Kidney (tissue), 14 donors: ENCODE results near the gene ARNT2. TPM values are rescaled to one million over a fixed set of nuclear protein-coding genes. Genes with fewer than 3 reads are reported as not detected.
"Not testable (repeated sequence)": the region's sequence is repeated elsewhere in the genome, so short reads cannot be mapped to it uniquely, and the experiment has no call there.

Source experiments
- DNase-seq, 5 donors: peaks; one replicate each; pipeline ENCODE4 v3.0.0-alpha.2; 2013 to 2020
- FAIRE-seq: peaks from 2 replicates; lab custom pipeline; 2012; peaks lifted over from hg19 to GRCh38; lab: Jason Lieb, UNC
- H3K27ac ChIP-seq, 2 donors: one replicate each; pipeline ENCODE4 v1.7.0; 2013; ENCODE audit warnings: low read depth in 2 of 2, low read length in 2 of 2, inconsistent platforms in 1 of 2
- H3K27me3 ChIP-seq: one replicate; pipeline ENCODE4 v1.7.1; 2013; ENCODE audit warnings: low read length, inconsistent platforms; ENCODE audit not compliant: control insufficient read depth, insufficient read depth
- H3K36me3 ChIP-seq, 3 donors: one replicate each; pipeline versions ENCODE4 v1.7.0 to v1.7.1; 2013; ENCODE audit warnings: low read length in 3 of 3, control low read depth in 1 of 3, inconsistent platforms in 1 of 3; ENCODE audit not compliant: insufficient read depth in 3 of 3, control insufficient read depth in 2 of 3
- H3K4me1 ChIP-seq, 3 donors: one replicate each; pipeline versions ENCODE4 v1.7.0 to v1.7.1; 2013; ENCODE audit warnings: low read length in 3 of 3, inconsistent platforms in 1 of 3, low read depth in 1 of 3; ENCODE audit not compliant: control insufficient read depth in 2 of 3, insufficient read depth in 2 of 3
- H3K4me3 ChIP-seq, 3 donors: one replicate each; pipeline versions ENCODE4 v1.7.0 to v1.8.1; 2013; ENCODE audit warnings: low read length in 3 of 3, control low read depth in 1 of 3, inconsistent platforms in 1 of 3
- H3K9ac ChIP-seq, 3 donors: one replicate each; pipeline versions ENCODE4 v1.7.0 to v1.7.1; 2013; ENCODE audit warnings: low read length in 3 of 3, control low read depth in 1 of 3, inconsistent platforms in 1 of 3
- H3K9me3 ChIP-seq, 3 donors: one replicate each; pipeline versions ENCODE4 v1.7.0 to v1.7.1; 2013; ENCODE audit warnings: low read length in 3 of 3, control low read depth in 1 of 3, inconsistent platforms in 1 of 3; ENCODE audit not compliant: control insufficient read depth in 2 of 3, insufficient read depth in 1 of 3
- intact Hi-C: fragments of 100-400 bp; cut with DNase I; formaldehyde crosslinking; loops from one replicate; pipeline ENCODE4 v1.11.1; 2022
- microRNA-seq: library from miRNA; unstranded; fragments of <30 nt; microRNA quantifications from one replicate; pipeline ENCODE4 v1.2.0, GENCODE V29; 2020
- polyA plus RNA-seq: library from polyadenylated mRNA; stranded (reverse); fragments of 350-450 nt; fragmentation: Illumina TruSeq; extraction: RNeasy Lipid Tissue Mini Kit (QIAGEN cat#74804); gene quantifications from one replicate; pipeline ENCODE4 v1.2.3, GENCODE V29; 2014; ENCODE audit warnings: low read depth, low replicate concordance; ENCODE audit not compliant: insufficient read depth
- total RNA-seq: library from RNA; stranded (reverse); fragmentation: NEBNext Ultra II Directional; extraction: Animal tissue kit (Norgen Biotek cat#: 25700); gene quantifications from one replicate; pipeline ENCODE4 v1.2.1, GENCODE V29; 2021
- TF ChIP-seq, protein P1 (sequence below): IDR thresholded peaks from 3 replicates; pipeline ENCODE4 v1.5.1; 2012; ENCODE audit warnings: mild to moderate bottlenecking, moderate library complexity, borderline replicate concordance; ENCODE audit not compliant: insufficient read depth; ENCODE audit errors: extremely low read depth
- donor health status: control.
- donor health status: control.
- donor health status: control.
- donor health status: control.
- donor health status: control.
- donor health status: DM: yes; HTN: yes; CAD: no.
- donor health status: Normal renal cell carcinoma (clear cell type).

The ARNT2 gene
- total and polyA plus RNA-seq, 2 donors from 2014 or later = 12.2 to 38.2 TPM

DNA sequence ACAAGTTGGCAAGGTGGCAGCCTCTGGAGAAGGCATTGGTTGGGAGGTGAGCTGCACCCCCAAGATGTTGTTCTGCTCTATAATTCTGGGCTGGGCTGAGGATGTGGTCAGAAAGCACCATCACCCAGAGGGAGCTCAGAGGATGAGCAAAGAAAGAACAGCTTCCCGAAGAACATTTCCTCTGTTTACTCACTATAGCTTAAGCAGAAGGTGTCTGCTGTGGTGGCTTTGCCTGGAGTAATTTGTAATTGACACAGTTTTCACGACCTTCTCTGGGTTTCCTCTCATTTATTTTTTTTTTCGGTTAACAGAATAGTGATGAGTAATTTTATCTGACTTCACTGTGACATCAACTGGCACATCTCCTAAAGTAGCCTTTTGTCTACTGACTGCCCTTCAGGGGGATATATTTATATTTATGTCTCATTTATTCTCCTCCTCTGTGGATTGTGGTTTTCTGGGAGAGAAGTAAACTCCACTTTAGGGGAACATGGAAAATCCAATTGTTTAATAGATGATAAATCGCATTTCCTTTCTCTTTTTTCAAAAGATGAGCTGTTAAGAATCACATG is 241.4 kb downstream of the ARNT2 start:
- peaks cover 0 to 2% (median 0%) of the 10 kb centered on the region in 3 donors for H3K9me3 ChIP-seq
- H3K9ac ChIP-seq = no peak overlapping the region
- intact Hi-C loops = no loop called here
- no peak for FAIRE-seq
- H3K27me3 ChIP-seq = no peaks in the 10 kb centered on the region
- DNase-seq = no peak
- no peaks in the 10 kb centered on the region for H3K36me3 ChIP-seq
- TF ChIP-seq, protein P1, sequence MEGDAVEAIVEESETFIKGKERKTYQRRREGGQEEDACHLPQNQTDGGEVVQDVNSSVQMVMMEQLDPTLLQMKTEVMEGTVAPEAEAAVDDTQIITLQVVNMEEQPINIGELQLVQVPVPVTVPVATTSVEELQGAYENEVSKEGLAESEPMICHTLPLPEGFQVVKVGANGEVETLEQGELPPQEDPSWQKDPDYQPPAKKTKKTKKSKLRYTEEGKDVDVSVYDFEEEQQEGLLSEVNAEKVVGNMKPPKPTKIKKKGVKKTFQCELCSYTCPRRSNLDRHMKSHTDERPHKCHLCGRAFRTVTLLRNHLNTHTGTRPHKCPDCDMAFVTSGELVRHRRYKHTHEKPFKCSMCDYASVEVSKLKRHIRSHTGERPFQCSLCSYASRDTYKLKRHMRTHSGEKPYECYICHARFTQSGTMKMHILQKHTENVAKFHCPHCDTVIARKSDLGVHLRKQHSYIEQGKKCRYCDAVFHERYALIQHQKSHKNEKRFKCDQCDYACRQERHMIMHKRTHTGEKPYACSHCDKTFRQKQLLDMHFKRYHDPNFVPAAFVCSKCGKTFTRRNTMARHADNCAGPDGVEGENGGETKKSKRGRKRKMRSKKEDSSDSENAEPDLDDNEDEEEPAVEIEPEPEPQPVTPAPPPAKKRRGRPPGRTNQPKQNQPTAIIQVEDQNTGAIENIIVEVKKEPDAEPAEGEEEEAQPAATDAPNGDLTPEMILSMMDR = no peak
- no peak overlapping the region for H3K27ac ChIP-seq
- no peaks in the 10 kb centered on the region for H3K4me1 ChIP-seq
- no peak overlapping the region for H3K4me3 ChIP-seq

DNA sequence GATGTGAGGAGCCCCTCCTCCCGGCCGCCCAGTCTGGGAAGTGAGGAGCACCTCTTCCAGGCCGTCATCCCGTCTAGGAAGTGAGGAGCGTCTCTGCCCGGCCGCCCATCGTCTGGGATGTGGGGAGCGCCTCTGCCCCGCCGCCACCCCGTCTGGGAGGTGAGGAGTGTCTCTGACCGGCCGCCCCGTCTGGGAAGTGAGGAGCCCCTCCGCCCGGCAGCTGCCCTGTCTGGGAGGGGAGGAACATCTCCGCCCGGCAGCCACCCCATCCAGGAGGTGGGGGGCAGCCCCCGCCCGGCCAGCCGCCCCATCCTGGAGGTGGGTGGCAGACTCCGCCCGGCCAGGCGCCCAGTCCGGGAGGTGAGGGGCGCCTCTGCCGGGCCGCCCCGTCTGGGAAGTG is 243.2 kb downstream of the ARNT2 start:
- H3K27ac ChIP-seq, H3K27me3 ChIP-seq, DNase-seq, H3K36me3 ChIP-seq, H3K4me3 ChIP-seq, intact Hi-C loops, FAIRE-seq, H3K9ac ChIP-seq, H3K4me1 ChIP-seq: not testable (repeated sequence)
- peaks cover 0 to 14% (median under 1%) of the 10 kb centered on the region in 3 donors for H3K9me3 ChIP-seq

Small RNA genes within 50 kb of the gene (microRNA-seq; reads per million reads assigned to microRNA genes)
- not detected for gene MIR5572

Other genes with a start within 250 kb of the ARNT2 start
- 2.8 TPM for gene CTXND1, start 152.2 kb upstream of the ARNT2 start, total RNA-seq
- 2.2 TPM for gene CTXND1, start 152.2 kb upstream of the ARNT2 start, polyA plus RNA-seq